H7 (cell line): ENCODE data around the gene AZU1. TPM values are rescaled to one million over a fixed set of nuclear protein-coding genes. Genes with fewer than 3 reads are reported as not detected.

Experiments used
- DNase-seq: peaks from one replicate; pipeline ENCODE4 v3.0.0; 2012
- H3K27me3 ChIP-seq: 2 replicates; pipeline ENCODE4 v1.6.0; 2011; ENCODE audit warnings: mild to moderate bottlenecking, low read length; ENCODE audit not compliant: control insufficient read depth, insufficient read depth
- H3K36me3 ChIP-seq: replicated peaks from 2 replicates; pipeline ENCODE4 v1.5.1; 2011; ENCODE audit warnings: low read length; ENCODE audit not compliant: control insufficient read depth, insufficient read depth
- H3K4me3 ChIP-seq: 2 replicates; pipeline ENCODE4 v1.5.1; 2011; ENCODE audit warnings: low read depth, mild to moderate bottlenecking, control low read depth, low read length, moderate library complexity; ENCODE audit not compliant: insufficient read depth
- total RNA-seq: library from RNA; depleted of rRNA; stranded (reverse); fragments of >200 nt; shearing (Covaris generic); gene quantifications from 2 replicates; pipeline ENCODE4 v1.2.3, GENCODE V29; 2014

AZU1 gene
- total RNA-seq, 1 experiment from 2014 or later = 1.3 TPM

DNA sequence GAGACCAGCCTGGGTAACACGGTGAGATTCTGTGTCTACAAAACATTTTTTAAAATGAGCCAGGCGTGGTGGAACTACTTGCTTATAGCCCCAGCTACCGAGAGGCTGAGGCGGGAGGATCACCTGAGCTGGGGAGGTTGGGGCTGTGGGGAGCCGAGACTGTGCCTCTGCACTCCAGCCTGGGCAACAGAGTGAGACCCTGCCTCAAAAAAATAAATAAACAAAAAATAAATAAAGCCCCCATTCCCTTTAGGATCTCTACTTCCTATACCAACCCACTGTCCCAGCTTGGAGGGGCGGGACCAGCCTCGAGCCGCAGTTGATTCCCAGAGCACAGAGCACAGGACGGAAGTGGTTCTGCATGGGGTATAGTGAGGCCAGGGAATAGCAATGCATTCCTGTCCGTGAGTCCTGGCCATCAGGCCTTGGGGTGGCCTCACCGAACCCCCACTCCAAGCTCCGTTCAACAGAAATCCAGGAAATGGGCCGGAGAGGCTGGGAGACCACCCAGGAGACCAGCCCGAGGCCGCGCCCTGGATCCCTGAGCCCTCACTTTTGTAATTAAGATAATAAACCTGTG is 35.2 kb upstream of the AZU1 start:
- peak; percentile 52 for DNase-seq
- H3K27me3 ChIP-seq = no peaks in the 10 kb centered on the region
- no peaks in the 10 kb centered on the region for H3K36me3 ChIP-seq
- H3K4me3 ChIP-seq = no peak overlapping the region

GRCh38 chr19:793806-794205 is 33.8 kb upstream of the AZU1 start:
- H3K4me3 ChIP-seq = no peak overlapping the region
- no peaks in the 10 kb centered on the region for H3K27me3 ChIP-seq
- no peaks in the 10 kb centered on the region for H3K36me3 ChIP-seq
- peak; percentile 42 for DNase-seq

- H3K27me3 ChIP-seq = no peaks in the 10 kb centered on the region
- no peak overlapping the region for H3K4me3 ChIP-seq
- H3K36me3 ChIP-seq = peaks cover 8% of the 10 kb centered on the region
- DNase-seq = peak; percentile 60
Observed at GRCh38 chr19:795073-795611, 32.5 kb upstream of the AZU1 start.

- Histone ChIP-seq H3K36me3 (peaks cover 14% of the 10 kb centered on the region), H3K27me3 (no peaks in the 10 kb centered on the region), H3K4me3 (no peak overlapping the region; the same call in 1 of the 2 replicates)
- DNase-seq = peak; percentile 13
Observed at GRCh38 chr19:795691-796581, 31.7 kb upstream of the AZU1 start.

GRCh38 chr19:796692-797527 is 30.7 kb upstream of the AZU1 start, which contains the start of gene PTBP1:
Gene PTBP1, plus strand, starts transcription at chr19:797452. Its CDS starts 46 bp downstream, at chr19:797498.
- peak; percentile 100 for DNase-seq

DNA sequence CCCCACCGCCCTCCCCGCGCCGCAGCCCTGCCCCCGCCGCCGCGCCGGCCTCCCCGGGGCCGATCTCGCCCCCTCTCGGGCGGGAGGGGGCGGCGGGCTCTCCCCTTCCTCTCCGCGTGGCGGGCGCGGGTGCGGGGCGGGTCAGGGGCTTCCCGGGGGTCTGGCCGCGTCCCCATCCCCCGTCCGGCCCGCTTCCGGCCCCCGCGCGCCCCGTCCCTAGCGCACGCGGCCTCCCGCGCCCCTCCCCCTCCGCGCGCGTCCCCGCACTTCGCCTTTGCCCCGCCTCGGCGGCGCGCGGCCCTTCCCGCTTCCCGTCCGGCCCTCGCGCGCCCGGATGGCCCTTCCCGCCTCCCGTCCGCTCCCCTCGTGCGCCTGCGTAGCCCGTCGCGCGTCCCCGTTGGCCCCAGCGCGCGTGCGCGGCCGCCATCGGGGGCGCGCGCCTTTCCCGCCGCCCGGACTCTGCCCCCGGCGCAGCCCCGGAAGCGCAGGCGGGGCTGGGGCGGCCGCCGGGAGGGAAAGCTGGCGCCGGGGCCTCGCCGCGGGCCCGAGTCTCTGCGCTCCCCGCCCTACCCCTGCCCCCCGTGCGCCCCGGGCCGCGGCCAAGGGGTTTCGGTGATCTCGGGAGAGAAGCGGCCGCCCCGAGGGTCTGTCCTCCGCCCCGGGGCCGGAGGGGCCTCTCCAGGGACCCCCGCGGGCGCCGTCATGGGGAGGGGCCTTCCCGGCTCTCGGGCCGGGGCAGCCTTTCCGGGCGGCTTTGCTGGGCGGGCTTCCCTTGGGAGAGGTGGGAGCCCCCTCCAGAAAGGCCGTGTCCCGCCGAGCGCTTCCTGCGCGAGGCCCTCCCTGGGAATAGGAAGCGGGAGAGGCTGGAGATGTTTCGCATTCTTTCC is 29.9 kb upstream of the AZU1 start:
- Histone ChIP-seq H3K36me3 (peaks cover 21% of the 10 kb centered on the region), H3K4me3 (peak overlapping the region; percentile 90), H3K27me3 (no peaks in the 10 kb centered on the region)
- peak; percentile 100 for DNase-seq

More at GRCh38 chr19:796692-797527, 30.7 kb upstream of the AZU1 start, which contains the start of gene PTBP1:
- Histone ChIP-seq H3K27me3 (no peaks in the 10 kb centered on the region), H3K36me3 (peaks cover 21% of the 10 kb centered on the region), H3K4me3 (peak within 1 kb of the TSS; percentile 90)

DNA sequence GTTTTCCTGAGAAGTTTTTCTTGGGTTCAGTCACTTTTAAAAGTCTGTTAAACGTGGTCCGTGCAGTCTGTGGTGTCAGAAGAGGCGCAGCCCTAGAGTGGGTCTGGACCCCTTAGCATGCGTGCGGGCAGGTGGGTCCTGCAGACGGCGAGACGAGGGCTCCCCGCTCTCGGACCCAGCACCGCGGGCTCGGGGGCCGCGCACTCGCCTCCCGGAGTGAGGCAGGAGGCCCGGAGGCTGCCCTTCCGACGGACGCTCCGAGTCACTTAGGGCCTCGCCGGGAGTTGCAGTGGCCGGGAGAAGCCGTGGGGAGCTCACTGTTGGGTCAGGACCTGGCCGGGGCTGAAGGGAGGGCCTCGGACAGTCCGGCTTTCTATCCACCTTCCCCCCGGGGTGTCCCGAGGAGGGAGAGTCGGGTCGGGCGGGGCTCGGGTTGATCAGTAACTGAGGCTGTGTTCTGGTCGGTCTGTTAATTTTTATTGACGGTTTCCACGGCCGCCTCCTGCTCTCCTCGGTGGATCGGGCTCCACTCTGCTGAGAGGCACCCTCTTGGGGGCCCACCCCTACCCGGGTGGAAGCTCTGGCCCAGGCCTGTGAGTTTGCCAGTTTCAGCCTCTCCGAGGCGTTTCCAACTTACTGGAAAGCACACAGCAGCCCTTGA is 29.1 kb upstream of the AZU1 start:
- peak; percentile 73 for DNase-seq
- peaks cover 25% of the 10 kb centered on the region for H3K36me3 ChIP-seq
- no peaks in the 10 kb centered on the region for H3K27me3 ChIP-seq
- peak overlapping the region; percentile 90 for H3K4me3 ChIP-seq

- peak; percentile 86 for DNase-seq
- Histone ChIP-seq H3K4me3 (peak overlapping the region; percentile 90), H3K36me3 (peaks cover 29% of the 10 kb centered on the region), H3K27me3 (no peaks in the 10 kb centered on the region)
Observed at GRCh38 chr19:799076-799881, 28.4 kb upstream of the AZU1 start.

GRCh38 chr19:800360-801029 is 27.1 kb upstream of the AZU1 start:
- Histone ChIP-seq H3K36me3 (peaks cover 38% of the 10 kb centered on the region), H3K27me3 (no peaks in the 10 kb centered on the region), H3K4me3 (no peak overlapping the region)
- peak; percentile 75 for DNase-seq

- no peaks in the 10 kb centered on the region for H3K27me3 ChIP-seq
- peaks cover 40% of the 10 kb centered on the region for H3K36me3 ChIP-seq
- DNase-seq = peak; percentile 65
- H3K4me3 ChIP-seq = no peak overlapping the region
Observed at GRCh38 chr19:801030-801860, 26.4 kb upstream of the AZU1 start.

DNA sequence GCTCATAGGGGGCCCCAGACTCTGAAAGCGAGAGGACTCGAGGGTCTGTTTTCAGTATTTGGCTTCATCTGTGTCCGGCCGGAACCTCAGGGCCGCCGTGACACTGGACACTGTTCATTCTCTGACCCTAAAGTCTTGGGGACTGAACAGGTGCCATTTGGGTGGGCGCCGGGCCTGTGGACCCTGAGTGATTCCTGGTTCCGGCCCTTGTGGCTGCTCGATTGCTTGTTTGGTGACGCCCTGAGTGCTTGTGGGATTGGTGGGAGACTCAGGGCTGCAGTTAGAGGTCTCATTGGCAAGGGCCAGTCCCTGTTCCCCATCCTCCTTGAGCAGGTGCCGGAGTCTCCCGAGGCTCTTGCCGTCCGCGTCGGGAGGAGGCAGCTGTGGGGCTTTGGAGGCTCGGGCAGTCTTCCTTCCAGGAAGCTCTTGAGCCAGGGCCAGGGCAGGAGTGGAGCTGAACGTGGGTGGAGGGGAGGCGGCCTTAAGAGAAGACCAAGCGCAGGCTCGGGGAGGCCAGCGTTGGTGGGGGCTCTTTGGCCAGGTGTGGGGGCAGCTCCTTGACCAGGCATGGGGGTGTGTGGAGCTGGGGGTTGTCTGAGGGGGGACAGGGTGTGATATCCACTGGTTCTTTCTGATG is 25.7 kb upstream of the AZU1 start:
- Histone ChIP-seq H3K36me3 (peaks cover 42% of the 10 kb centered on the region), H3K4me3 (no peak overlapping the region), H3K27me3 (no peaks in the 10 kb centered on the region)
- peak; percentile 73 for DNase-seq
